Caco-2 (cell line): ENCODE results near the gene IGF1. TPM values are rescaled to one million over a fixed set of nuclear protein-coding genes. Genes with fewer than 3 reads are reported as not detected.

Source experiments
- BruUV-seq: library from RNA; stranded (reverse); fragments of 400-500 nt; replicated peaks from 2 replicates; lab custom pipeline; 2021; lab: Mats Ljungman, UMichigan
- CTCF ChIA-PET: fragments of 300-600 bp; sonication (Branson Sonifier 250); formaldehyde crosslinking; loops from one replicate; lab custom pipeline; 2022; ENCODE audit warnings: antibody characterized with exemption; lab: Charles Lee
- POLR2A ChIA-PET: fragments of 300-600 bp; sonication (Branson Sonifier 250); formaldehyde crosslinking; loops from one replicate; lab custom pipeline; 2022; ENCODE audit warnings: antibody characterized with exemption; lab: Charles Lee
- DNase-seq, 2 experiments: peaks; one replicate each; pipeline versions ENCODE4 v3.0.0 to v3.0.0-alpha.2; 2020 to 2022
- H3K27me3 ChIP-seq: replicated peaks from 2 replicates; pipeline ENCODE4 v1.6.0; 2011; ENCODE audit warnings: low read length; ENCODE audit not compliant: control insufficient read depth, insufficient read depth
- H3K36me3 ChIP-seq: 2 replicates; pipeline ENCODE4 v1.5.1; 2011; ENCODE audit warnings: low read length; ENCODE audit not compliant: control insufficient read depth, insufficient read depth
- H3K4me1 ChIP-seq: fragments of 250-450 bp; sonication (Bioruptor Pico); 2 replicates; pipeline ENCODE4 v1.5.1; 2020; ENCODE audit warnings: mild to moderate bottlenecking
- H3K4me3 ChIP-seq: 2 replicates; pipeline ENCODE4 v1.5.1; 2011; ENCODE audit warnings: low read depth, mild to moderate bottlenecking, control low read depth, low read length
- H3K9me3 ChIP-seq: fragments of 250-450 bp; sonication (Bioruptor Pico); 2 replicates; pipeline ENCODE4 v1.5.1; 2020; ENCODE audit warnings: mild to moderate bottlenecking, moderate library complexity
- H3K27ac Mint-ChIP-seq: one replicate; pipeline ENCODE4 v1.8.0; 2022; ENCODE audit warnings: mixed read lengths; ENCODE audit not compliant: unreplicated experiment
- H3K27me3 Mint-ChIP-seq: one replicate; pipeline ENCODE4 v1.8.0; 2022; ENCODE audit warnings: mixed read lengths; ENCODE audit not compliant: insufficient read depth, unreplicated experiment
- H3K36me3 Mint-ChIP-seq: one replicate; pipeline ENCODE4 v1.8.0; 2022; ENCODE audit warnings: mild to moderate bottlenecking, mixed read lengths; ENCODE audit not compliant: insufficient read depth, unreplicated experiment
- H3K4me1 Mint-ChIP-seq: one replicate; pipeline ENCODE4 v1.8.0; 2022; ENCODE audit warnings: low read depth, mixed read lengths; ENCODE audit not compliant: unreplicated experiment
- H3K4me3 Mint-ChIP-seq: one replicate; pipeline ENCODE4 v1.8.0; 2022; ENCODE audit warnings: mild to moderate bottlenecking, moderate library complexity, mixed read lengths; ENCODE audit not compliant: unreplicated experiment
- H3K9me3 Mint-ChIP-seq: one replicate; pipeline ENCODE4 v1.8.0; 2022; ENCODE audit warnings: mixed read lengths; ENCODE audit not compliant: unreplicated experiment
- intact Hi-C: fragments of 100-400 bp; cut with micrococcal nuclease; formaldehyde crosslinking; loops from one replicate; pipeline ENCODE4 v1.10.0; 2022; ENCODE audit not compliant: unreplicated experiment
- total RNA-seq: library from RNA; stranded (reverse); gene quantifications from 2 replicates; pipeline ENCODE4 v1.2.3, GENCODE V29; 2022
- TF ChIP-seq, protein P1 (sequence below), 2 experiments: fragments of 200-600 bp in 1 of 2; IDR thresholded peaks; 1 replicate in 1 of 2; 2 replicates in 1 of 2; pipeline versions ENCODE4 v1.5.1 to v1.8.0; 2011 to 2022; ENCODE audit warnings: antibody characterized with exemption in 1 of 2, control low read depth in 1 of 2, inconsistent platforms in 1 of 2, low read depth in 1 of 2, low read length in 1 of 2, mild to moderate bottlenecking in 1 of 2, moderate library complexity in 1 of 2; ENCODE audit not compliant: insufficient read depth in 1 of 2, severe bottlenecking in 1 of 2, unreplicated experiment in 1 of 2

The IGF1 gene
- total RNA-seq, 1 experiment from 2014 or later: 2.3 TPM

DNA sequence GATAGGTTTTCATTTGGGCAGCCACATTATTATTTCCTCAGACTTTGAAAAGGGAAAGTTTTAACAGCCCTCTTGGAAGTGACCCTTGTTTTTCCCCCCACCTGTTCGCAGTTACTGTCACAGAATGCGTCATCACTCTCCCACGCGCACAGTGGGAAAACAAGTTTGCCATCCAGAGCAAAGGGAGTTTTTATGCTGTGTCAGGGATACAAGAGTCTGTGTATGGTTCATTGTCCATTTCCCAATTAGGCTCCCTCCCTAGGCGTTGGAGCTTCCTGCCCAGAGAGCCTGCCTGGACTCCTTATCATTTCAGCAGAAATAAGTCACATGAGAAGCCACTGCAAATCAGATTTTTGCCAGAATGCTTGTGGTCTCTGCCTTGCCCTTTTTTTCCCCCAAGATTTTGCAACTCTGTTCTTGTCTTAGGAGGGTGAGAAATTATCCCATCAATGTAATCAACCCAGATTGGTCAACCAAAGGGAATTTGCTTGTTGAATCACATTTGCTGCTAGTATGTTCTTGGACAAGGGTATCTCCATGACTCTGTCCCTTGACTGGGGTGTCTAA is 104.1 kb downstream of the IGF1 start:
- no peaks in the 10 kb centered on the region for H3K4me1 Mint-ChIP-seq
- no peaks in the 10 kb centered on the region for H3K9me3 ChIP-seq
- H3K4me1 ChIP-seq: no peaks in the 10 kb centered on the region
- H3K9me3 Mint-ChIP-seq: no peaks in the 10 kb centered on the region
- no peaks in the 10 kb centered on the region for H3K36me3 Mint-ChIP-seq
- POLR2A ChIA-PET: no interaction called here
- no peak overlapping the region for H3K27ac Mint-ChIP-seq
- H3K27me3 Mint-ChIP-seq: no peaks in the 10 kb centered on the region
- intact Hi-C loops: no loop called here
- BruUV-seq: no TSS peak
- no peaks in the 10 kb centered on the region for H3K27me3 ChIP-seq
- no peak overlapping the region for H3K4me3 ChIP-seq
- CTCF ChIA-PET: no interaction called here
- DNase-seq: no peak
- no peak overlapping the region for H3K4me3 Mint-ChIP-seq
- no peaks in the 10 kb centered on the region for H3K36me3 ChIP-seq
- TF ChIP-seq, protein P1, sequence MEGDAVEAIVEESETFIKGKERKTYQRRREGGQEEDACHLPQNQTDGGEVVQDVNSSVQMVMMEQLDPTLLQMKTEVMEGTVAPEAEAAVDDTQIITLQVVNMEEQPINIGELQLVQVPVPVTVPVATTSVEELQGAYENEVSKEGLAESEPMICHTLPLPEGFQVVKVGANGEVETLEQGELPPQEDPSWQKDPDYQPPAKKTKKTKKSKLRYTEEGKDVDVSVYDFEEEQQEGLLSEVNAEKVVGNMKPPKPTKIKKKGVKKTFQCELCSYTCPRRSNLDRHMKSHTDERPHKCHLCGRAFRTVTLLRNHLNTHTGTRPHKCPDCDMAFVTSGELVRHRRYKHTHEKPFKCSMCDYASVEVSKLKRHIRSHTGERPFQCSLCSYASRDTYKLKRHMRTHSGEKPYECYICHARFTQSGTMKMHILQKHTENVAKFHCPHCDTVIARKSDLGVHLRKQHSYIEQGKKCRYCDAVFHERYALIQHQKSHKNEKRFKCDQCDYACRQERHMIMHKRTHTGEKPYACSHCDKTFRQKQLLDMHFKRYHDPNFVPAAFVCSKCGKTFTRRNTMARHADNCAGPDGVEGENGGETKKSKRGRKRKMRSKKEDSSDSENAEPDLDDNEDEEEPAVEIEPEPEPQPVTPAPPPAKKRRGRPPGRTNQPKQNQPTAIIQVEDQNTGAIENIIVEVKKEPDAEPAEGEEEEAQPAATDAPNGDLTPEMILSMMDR (IDR thresholded peaks at IDR 0.05; ENCODE audit: insufficient read depth in 1 of 2, low read depth in 1 of 2, low read length in 1 of 2, severe bottlenecking in 1 of 2, unreplicated experiment in 1 of 2): no peak

DNA sequence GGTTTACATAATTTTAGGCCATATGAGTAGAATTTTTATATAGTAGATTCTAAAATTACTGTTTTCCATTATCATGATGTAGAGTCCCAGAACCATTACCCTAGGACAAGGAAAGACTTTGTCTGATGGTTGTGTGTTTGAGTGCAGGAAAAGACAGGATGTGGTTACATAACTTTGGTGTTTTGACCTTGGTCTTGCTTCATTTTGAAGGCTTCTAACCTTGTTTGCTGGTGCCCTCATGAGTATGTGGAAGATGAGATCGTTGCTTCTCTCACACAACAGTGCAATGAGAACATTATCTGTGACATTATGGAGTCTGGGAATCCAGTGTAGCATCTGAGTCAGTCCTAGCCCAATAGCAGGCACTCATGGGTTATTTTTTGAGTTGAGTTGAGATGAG is 106.2 kb downstream of the IGF1 start:
- ChIA-PET CTCF (no interaction called here), POLR2A (no interaction called here)
- TF ChIP-seq, protein P1 (IDR thresholded peaks at IDR 0.05; ENCODE audit: insufficient read depth in 1 of 2, low read depth in 1 of 2, low read length in 1 of 2, severe bottlenecking in 1 of 2, unreplicated experiment in 1 of 2): no peak
- H3K36me3 Mint-ChIP-seq: no peaks in the 10 kb centered on the region
- H3K9me3 ChIP-seq: no peaks in the 10 kb centered on the region
- no peaks in the 10 kb centered on the region for H3K36me3 ChIP-seq
- no peak for DNase-seq
- no peak overlapping the region for H3K4me3 Mint-ChIP-seq
- intact Hi-C loops: no loop called here
- no peaks in the 10 kb centered on the region for H3K9me3 Mint-ChIP-seq
- H3K4me1 ChIP-seq: no peaks in the 10 kb centered on the region
- H3K27me3 ChIP-seq: no peaks in the 10 kb centered on the region
- H3K27me3 Mint-ChIP-seq: no peaks in the 10 kb centered on the region
- H3K4me1 Mint-ChIP-seq: no peaks in the 10 kb centered on the region
- no TSS peak for BruUV-seq
- no peak overlapping the region for H3K27ac Mint-ChIP-seq
- no peak overlapping the region for H3K4me3 ChIP-seq

DNA sequence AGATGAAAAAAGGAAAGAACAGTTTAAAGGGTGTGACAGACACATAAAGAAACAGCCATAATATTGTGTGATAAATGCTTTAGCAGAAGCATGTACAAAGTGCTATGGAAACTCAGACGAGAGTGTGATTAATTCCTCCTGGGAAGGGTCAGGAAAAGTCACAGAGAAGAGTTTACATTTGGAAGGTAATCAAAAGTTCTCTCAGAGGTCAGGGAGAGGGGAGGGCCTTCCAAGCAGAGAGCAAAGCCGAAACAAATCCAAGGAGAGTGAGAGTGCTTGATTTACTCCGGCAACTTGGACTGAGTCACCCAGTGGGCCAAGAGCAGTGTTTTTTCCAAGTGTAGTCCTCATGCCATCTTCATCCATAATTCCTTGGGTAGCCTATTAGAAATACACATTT is 108.3 kb downstream of the IGF1 start:
- TF ChIP-seq, protein P1 (IDR thresholded peaks at IDR 0.05; ENCODE audit: insufficient read depth in 1 of 2, low read depth in 1 of 2, low read length in 1 of 2, severe bottlenecking in 1 of 2, unreplicated experiment in 1 of 2): no peak
- intact Hi-C loops: no loop called here
- Histone ChIP-seq H3K27me3 (no peaks in the 10 kb centered on the region), H3K9me3 (no peaks in the 10 kb centered on the region), H3K4me3 (no peak overlapping the region), H3K4me1 (no peaks in the 10 kb centered on the region), H3K36me3 (no peaks in the 10 kb centered on the region)
- Mint-ChIP-seq H3K27ac (no peak overlapping the region), H3K4me3 (no peak overlapping the region), H3K9me3 (no peaks in the 10 kb centered on the region), H3K27me3 (no peaks in the 10 kb centered on the region), H3K36me3 (no peaks in the 10 kb centered on the region), H3K4me1 (no peaks in the 10 kb centered on the region)
- DNase-seq: no peak
- no TSS peak for BruUV-seq
- POLR2A ChIA-PET: no interaction called here
- CTCF ChIA-PET: no interaction called here
